Measurements from ENCODE around the gene PCDHA5.

Gene PCDHA5

GRCh38 chr5:140855772-140856674 lies 34.6 kb downstream of the PCDHA5 start, which contains the start of gene PCDHA10:
TSS of gene PCDHA10 (plus strand) at chr5:140855897. CDS start at chr5:140856049, 152 bp downstream.
- no peak for TF ChIP-seq POU6F1 (CRISPR knock-in tag; IDR thresholded peaks at IDR 0.05; ENCODE audit: borderline replicate concordance, low read depth)
- no peak for TF ChIP-seq ARNTL (CRISPR knock-in tag; IDR thresholded peaks at IDR 0.05; ENCODE audit: borderline replicate concordance, low read depth)
- TF ChIP-seq CSRNP3 (CRISPR knock-in tag; IDR thresholded peaks at IDR 0.05) = no peak
- TF ChIP-seq CSDC2 (CRISPR knock-in tag; IDR thresholded peaks at IDR 0.05) = no peak
- TF ChIP-seq ZFP30 (CRISPR knock-in tag; IDR thresholded peaks at IDR 0.05) = no peak
- TF ChIP-seq RARB (CRISPR knock-in tag; IDR thresholded peaks at IDR 0.05) = no peak
- no peak for TF ChIP-seq SNAI2 (CRISPR knock-in tag; IDR thresholded peaks at IDR 0.05)
- no peak for TF ChIP-seq ZFP3 (CRISPR knock-in tag; IDR thresholded peaks at IDR 0.05)
- no peak for TF ChIP-seq ZNF565 (CRISPR knock-in tag; conservative IDR thresholded peaks at IDR 0.05; ENCODE audit: low read depth)
- no peak for TF ChIP-seq ESRRG (CRISPR knock-in tag; IDR thresholded peaks at IDR 0.05)
- no peak for TF ChIP-seq OSR1 (CRISPR knock-in tag; IDR thresholded peaks at IDR 0.05)
- no peak for TF ChIP-seq TCF4 (CRISPR knock-in tag; IDR thresholded peaks at IDR 0.05; ENCODE audit: borderline replicate concordance)
- no peak for TF ChIP-seq ZNF70 (CRISPR knock-in tag; IDR thresholded peaks at IDR 0.05)
- no peak for TF ChIP-seq PPARA (CRISPR knock-in tag; IDR thresholded peaks at IDR 0.05; ENCODE audit: borderline replicate concordance)

GRCh38 chr5:140857177-140857986 lies 36.0 kb downstream of the PCDHA5 start:
- ATAC-seq = no peak
- TF ChIP-seq BACH2 (CRISPR knock-in tag; IDR thresholded peaks at IDR 0.05; ENCODE audit: borderline replicate concordance) (no peak), ZNF70 (CRISPR knock-in tag; IDR thresholded peaks at IDR 0.05) (no peak), SNAI2 (CRISPR knock-in tag; IDR thresholded peaks at IDR 0.05) (no peak), CSDC2 (CRISPR knock-in tag; IDR thresholded peaks at IDR 0.05) (no peak), ARNTL (CRISPR knock-in tag; IDR thresholded peaks at IDR 0.05; ENCODE audit: borderline replicate concordance, low read depth) (no peak), TOX (CRISPR knock-in tag; IDR thresholded peaks at IDR 0.05; ENCODE audit: borderline replicate concordance) (no peak), ZFP30 (CRISPR knock-in tag; IDR thresholded peaks at IDR 0.05) (no peak), ZNF565 (CRISPR knock-in tag; conservative IDR thresholded peaks at IDR 0.05; ENCODE audit: low read depth) (no peak), PPARA (CRISPR knock-in tag; IDR thresholded peaks at IDR 0.05; ENCODE audit: borderline replicate concordance) (no peak), GLIS3 (CRISPR knock-in tag; IDR thresholded peaks at IDR 0.05) (no peak), ZC3H10 (CRISPR knock-in tag; IDR thresholded peaks at IDR 0.05) (no peak), TSHZ2 (CRISPR knock-in tag; IDR thresholded peaks at IDR 0.05) (no peak), CREB5 (CRISPR knock-in tag; IDR thresholded peaks at IDR 0.05; ENCODE audit: low read depth) (no peak), ESRRG (CRISPR knock-in tag; IDR thresholded peaks at IDR 0.05) (no peak), ZNF8 (CRISPR knock-in tag; IDR thresholded peaks at IDR 0.05) (no peak), TCF4 (CRISPR knock-in tag; IDR thresholded peaks at IDR 0.05; ENCODE audit: borderline replicate concordance) (no peak), ISL1 (CRISPR knock-in tag; IDR thresholded peaks at IDR 0.05) (no peak), OSR1 (CRISPR knock-in tag; IDR thresholded peaks at IDR 0.05) (no peak)

More at GRCh38 chr5:140855772-140856674, 34.6 kb downstream of the PCDHA5 start, which contains the start of gene PCDHA10:
- no peak for ATAC-seq
